Left ventricle myocardium inferior (tissue), 1 donor: Measurements from ENCODE around the gene FARSB. TPM values are rescaled to one million over a fixed set of nuclear protein-coding genes. Genes with fewer than 3 reads are reported as not detected.
A peak's percentile ranks its signal among the peaks of the same experiment; 100 is the strongest.
"Not testable (repeated sequence)": the region's sequence is repeated elsewhere in the genome, so short reads cannot be mapped to it uniquely, and the experiment has no call there.

ENCODE experiments used
- DNase-seq: peaks from one replicate; pipeline ENCODE4 v3.0.0-alpha.2; 2020
- H3K27ac ChIP-seq: fragments of 200-600 bp; replicated peaks from 2 replicates; pipeline ENCODE4 v1.8.0; 2021
- H3K27me3 ChIP-seq: fragments of 200-600 bp; 2 replicates; pipeline ENCODE4 v1.8.0; 2021; ENCODE audit warnings: low read depth
- H3K36me3 ChIP-seq: fragments of 200-600 bp; 2 replicates; pipeline ENCODE4 v1.8.0; 2021
- H3K4me1 ChIP-seq: fragments of 200-600 bp; 2 replicates; pipeline ENCODE4 v1.8.0; 2021
- H3K4me3 ChIP-seq: fragments of 200-600 bp; 2 replicates; pipeline ENCODE4 v1.8.0; 2021; ENCODE audit warnings: mild to moderate bottlenecking, moderate library complexity
- H3K9me3 ChIP-seq: fragments of 200-600 bp; replicated peaks from 2 replicates; pipeline ENCODE4 v1.8.0; 2021
- CTCF ChIP-seq: fragments of 200-600 bp; IDR thresholded peaks from 2 replicates; pipeline ENCODE4 v1.8.0; 2021; ENCODE audit warnings: antibody characterized with exemption, mild to moderate bottlenecking, borderline replicate concordance
- intact Hi-C: fragments of 100-400 bp; cut with micrococcal nuclease; formaldehyde crosslinking; loops from one replicate; pipeline ENCODE4 v1.11.0; 2022
- total RNA-seq: library from RNA; stranded (reverse); fragmentation: NEBNext Ultra II Directional; extraction: Animal tissue kit (Norgen Biotek cat#: 25700); gene quantifications from one replicate; pipeline ENCODE4 v1.2.1, GENCODE V29; 2021
- donor health status: DM: no; HTN: yes; CAD: no; lungs with severe emphysema.

FARSB gene
- total RNA-seq, 1 donor from 2014 or later = 19.3 TPM

DNA sequence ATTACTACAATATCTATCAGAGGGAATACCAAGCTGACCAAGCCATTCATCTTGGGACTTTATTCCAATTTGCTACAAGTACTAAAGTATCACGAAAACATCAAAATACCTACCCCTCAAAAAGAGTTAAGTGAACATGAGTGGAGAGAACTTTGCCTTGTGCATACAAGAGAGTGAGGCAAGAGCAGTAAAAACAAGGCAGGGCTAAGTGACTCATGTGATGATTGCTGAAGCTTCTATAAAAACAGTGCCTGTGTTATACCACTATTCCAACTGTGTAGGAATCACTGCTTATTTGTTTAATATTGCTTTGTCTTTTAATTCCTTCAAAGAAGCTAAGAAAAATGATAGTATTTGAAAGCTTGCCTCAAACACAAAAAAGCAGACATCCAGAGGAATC lies 61.2 kb downstream of the FARSB start:
- Histone ChIP-seq H3K36me3 (peaks cover 35% of the 10 kb centered on the region), H3K4me3 (no peak overlapping the region)
- TF ChIP-seq CTCF = no peak

GRCh38 chr2:222592176-222592575 lies 63.7 kb downstream of the FARSB start:
- H3K4me3 ChIP-seq = no peak overlapping the region
- intact Hi-C loops = no loop called here

More for the DNA sequence above, 61.2 kb downstream of the FARSB start:
- Histone ChIP-seq H3K4me1 (peaks cover 12% of the 10 kb centered on the region), H3K27me3 (no peaks in the 10 kb centered on the region), H3K27ac (no peak overlapping the region), H3K9me3 (no peaks in the 10 kb centered on the region)
- intact Hi-C loops = no loop called here
- DNase-seq = no peak

DNA sequence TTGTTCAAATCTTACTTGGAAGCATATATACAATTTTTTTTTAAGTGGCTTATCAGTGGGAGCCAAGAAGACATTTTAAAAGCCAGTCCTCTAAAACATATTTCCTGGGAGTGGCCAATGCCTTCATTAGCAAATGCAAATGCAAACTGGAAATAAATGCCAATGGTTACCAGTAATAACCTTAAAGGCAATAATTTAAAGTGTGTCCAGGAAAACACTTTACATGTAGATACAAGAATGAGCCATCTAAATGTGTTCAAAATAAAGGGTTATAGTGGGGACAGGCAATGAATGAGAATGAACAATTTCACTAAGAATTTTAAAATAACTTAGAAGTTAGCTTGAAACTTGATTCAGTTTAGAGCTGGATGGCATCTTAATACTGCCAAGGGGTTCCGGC lies 64.2 kb downstream of the FARSB start:
- no peak for TF ChIP-seq CTCF
- H3K9me3 ChIP-seq = peaks cover 4% of the 10 kb centered on the region
- intact Hi-C loops = no loop called here

More at GRCh38 chr2:222592176-222592575, 63.7 kb downstream of the FARSB start:
- H3K27me3 ChIP-seq = no peaks in the 10 kb centered on the region
- peaks cover 4% of the 10 kb centered on the region for H3K9me3 ChIP-seq
- peaks cover 12% of the 10 kb centered on the region for H3K4me1 ChIP-seq
- DNase-seq = no peak
- H3K27ac ChIP-seq = no peak overlapping the region
- no peak for TF ChIP-seq CTCF
- peaks cover 14% of the 10 kb centered on the region for H3K36me3 ChIP-seq

GRCh38 chr2:222584589-222584988 lies 71.3 kb downstream of the FARSB start:
- H3K27me3 ChIP-seq, intact Hi-C loops, DNase-seq, H3K4me1 ChIP-seq, H3K4me3 ChIP-seq, H3K9me3 ChIP-seq, H3K36me3 ChIP-seq, H3K27ac ChIP-seq: not testable (repeated sequence)

More for the DNA sequence above, 64.2 kb downstream of the FARSB start:
- H3K4me3 ChIP-seq = no peak overlapping the region
- peaks cover 12% of the 10 kb centered on the region for H3K4me1 ChIP-seq
- H3K27ac ChIP-seq = no peak overlapping the region
- no peaks in the 10 kb centered on the region for H3K27me3 ChIP-seq
- DNase-seq = no peak
- H3K36me3 ChIP-seq = peaks cover 10% of the 10 kb centered on the region

GRCh38 chr2:222582928-222583327 lies 73.0 kb downstream of the FARSB start:
- no peak for DNase-seq
- Histone ChIP-seq H3K4me1 (no peaks in the 10 kb centered on the region), H3K4me3 (no peak overlapping the region), H3K36me3 (peaks cover 13% of the 10 kb centered on the region), H3K27ac (no peak overlapping the region), H3K27me3 (no peaks in the 10 kb centered on the region), H3K9me3 (peaks cover 3% of the 10 kb centered on the region)
- peak; percentile 35 for TF ChIP-seq CTCF
- intact Hi-C loops = no loop called here

DNA sequence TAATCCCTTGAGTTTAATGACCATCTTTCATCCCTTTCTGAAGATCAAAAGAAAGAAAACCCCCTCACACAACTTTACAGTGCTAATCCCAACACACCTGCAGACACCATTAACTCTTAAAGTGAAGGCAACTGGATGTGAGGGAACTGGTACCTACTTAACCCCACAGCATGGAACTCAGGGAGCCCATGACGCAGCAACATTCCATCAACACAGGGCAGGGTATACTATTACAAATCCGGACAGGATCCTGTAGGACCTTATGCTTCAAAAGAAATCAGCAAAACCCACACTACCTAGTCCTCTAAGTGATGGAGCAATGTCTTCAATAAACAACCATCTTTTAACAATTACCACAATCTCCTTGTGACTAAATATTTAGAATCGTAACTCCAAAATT lies 78.6 kb downstream of the FARSB start:
- Histone ChIP-seq H3K27ac (no peak overlapping the region), H3K4me1 (peaks cover 28% of the 10 kb centered on the region), H3K9me3 (no peaks in the 10 kb centered on the region), H3K36me3 (peaks cover 4% of the 10 kb centered on the region), H3K27me3 (no peaks in the 10 kb centered on the region), H3K4me3 (no peak overlapping the region)
- no peak for TF ChIP-seq CTCF
- intact Hi-C loops = no loop called here
- DNase-seq = no peak
